ENCODE results near the gene DNAJB12.
"Not testable (repeated sequence)": the region's sequence is repeated elsewhere in the genome, so short reads cannot be mapped to it uniquely, and the experiment has no call there.

The DNAJB12 gene

GRCh38 chr10:72354356-72355213 lies at the start of gene DNAJB12:
Gene DNAJB12 (minus strand): TSS chr10:72354919. CDS start chr10:72354897, 22 bp downstream.
- peak; percentile 41 for DNase-seq

- DNase-seq, result not testable (repeated sequence)
Measured at GRCh38 chr10:72395581-72395980, 40.9 kb upstream of the DNAJB12 start.

- DNase-seq, result no peak
Measured at GRCh38 chr10:72392571-72392970, 37.9 kb upstream of the DNAJB12 start.

GRCh38 chr10:72390764-72391163 lies 36.0 kb upstream of the DNAJB12 start:
- no peak for DNase-seq

- no peak for DNase-seq
Measured at GRCh38 chr10:72389716-72390115, 35.0 kb upstream of the DNAJB12 start.

- DNase-seq, result no peak
Measured at GRCh38 chr10:72389014-72389413, 34.3 kb upstream of the DNAJB12 start.

- DNase-seq, result no peak
Measured at GRCh38 chr10:72388062-72388461, 33.3 kb upstream of the DNAJB12 start.

DNA sequence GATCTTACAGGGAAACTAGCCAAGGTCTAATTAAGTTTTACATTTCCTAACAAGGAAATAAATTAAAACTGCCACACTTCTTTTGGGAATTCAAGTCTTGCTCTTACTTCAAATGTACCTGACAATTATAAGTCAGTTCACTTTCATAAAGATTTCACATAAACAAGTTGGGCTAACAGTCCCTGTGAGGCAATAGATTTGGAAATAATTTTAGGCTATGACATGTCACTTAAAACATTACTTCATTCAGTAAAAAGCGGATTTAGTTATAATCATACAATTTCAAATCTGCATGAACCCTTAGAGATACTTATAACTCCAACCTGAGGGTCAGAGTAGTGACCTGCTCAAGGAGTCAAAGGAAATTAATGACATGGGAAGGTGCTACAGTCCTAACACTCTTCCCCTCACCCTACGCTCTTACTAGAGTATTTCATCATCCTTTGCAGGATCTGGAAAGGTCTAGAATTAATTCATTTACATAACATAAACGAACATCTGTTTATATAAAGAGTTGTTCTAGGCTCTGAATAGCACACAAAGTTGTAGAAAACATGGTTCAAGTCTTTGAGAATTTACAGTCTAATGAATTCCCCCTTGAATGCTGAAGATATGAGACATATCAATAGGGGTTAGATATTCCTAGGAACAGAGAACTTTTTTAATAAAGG lies 32.3 kb upstream of the DNAJB12 start:
- DNase-seq, result no peak

DNA sequence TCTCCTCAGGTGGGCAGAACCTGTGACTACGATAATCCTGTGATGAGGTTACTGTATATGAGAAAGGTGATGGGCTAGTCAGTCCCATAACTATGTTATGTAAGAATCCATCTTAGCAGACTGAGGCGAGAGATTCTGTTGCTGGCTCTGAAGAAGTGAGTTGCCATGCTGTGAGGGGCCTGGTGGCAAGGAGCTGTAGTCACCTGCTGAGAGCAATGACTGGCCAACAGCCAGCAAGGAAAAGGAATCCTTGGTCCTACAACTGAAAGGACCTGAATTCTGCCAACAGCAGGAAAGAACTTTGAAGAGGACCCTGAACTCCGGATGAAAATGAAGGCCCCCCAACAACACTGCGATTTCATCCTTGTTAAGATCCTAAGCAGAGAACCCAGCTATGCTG lies 31.0 kb upstream of the DNAJB12 start:
- no peak for DNase-seq

GRCh38 chr10:72384982-72385381 lies 30.3 kb upstream of the DNAJB12 start:
- not testable (repeated sequence) for DNase-seq

DNA sequence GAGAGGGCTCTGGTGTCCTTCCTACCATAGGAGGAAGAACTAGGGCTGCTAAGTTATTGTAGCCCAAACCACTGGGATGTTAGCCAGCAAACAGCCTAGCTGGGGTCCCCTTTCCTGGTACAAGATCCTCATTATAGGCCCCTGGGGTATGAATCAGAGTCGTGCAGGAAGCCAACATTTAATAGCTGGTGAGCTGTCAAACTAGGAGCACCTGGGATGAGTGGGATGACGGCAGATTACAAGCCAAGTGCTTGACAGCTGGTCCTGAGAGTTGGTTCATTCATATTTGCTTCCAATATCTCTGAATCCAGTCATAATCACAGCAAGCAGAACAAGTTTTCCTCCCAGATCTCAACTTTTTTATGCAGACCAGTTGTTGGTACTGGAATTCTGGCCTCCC lies 25.1 kb upstream of the DNAJB12 start:
- DNase-seq, result no peak

DNA sequence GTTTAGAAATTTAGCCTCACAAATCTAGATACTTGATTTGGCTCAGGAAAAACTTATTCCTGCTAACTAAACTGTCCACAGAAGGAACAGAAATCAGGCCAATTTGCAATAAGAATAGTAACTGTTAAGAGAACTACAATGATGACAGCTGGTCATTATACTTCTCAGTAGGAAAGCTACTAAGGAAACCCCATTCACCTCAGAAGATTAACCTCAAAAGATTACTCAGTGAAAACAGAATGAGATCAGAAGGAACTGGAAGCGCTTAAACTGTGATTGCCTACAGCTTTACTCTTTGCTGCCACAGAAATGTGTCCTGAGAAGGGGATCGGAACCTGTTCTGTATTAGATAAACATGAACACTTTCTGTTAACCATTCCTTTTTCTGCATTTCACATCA lies 24.3 kb upstream of the DNAJB12 start:
- DNase-seq, result no peak

DNA sequence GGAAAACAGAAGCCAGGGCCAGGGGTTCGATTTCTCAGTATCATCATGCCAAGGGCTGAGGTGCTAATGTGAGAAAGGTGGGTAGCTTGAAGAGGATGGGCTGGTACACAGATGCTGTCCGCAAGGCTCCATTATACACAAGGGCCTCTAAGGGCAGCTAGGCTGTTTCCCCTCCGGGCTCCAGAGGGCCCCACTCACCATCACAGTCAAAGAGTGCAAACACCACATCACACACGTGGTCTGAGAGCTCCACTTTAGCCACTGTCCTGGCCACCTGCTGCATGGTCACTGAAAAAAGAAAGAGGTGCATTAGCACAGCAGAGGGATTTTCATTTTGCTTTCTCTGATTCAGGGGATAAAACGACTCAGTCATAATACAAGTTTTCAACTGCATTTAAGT lies 20.9 kb upstream of the DNAJB12 start:
- no peak for DNase-seq

DNA sequence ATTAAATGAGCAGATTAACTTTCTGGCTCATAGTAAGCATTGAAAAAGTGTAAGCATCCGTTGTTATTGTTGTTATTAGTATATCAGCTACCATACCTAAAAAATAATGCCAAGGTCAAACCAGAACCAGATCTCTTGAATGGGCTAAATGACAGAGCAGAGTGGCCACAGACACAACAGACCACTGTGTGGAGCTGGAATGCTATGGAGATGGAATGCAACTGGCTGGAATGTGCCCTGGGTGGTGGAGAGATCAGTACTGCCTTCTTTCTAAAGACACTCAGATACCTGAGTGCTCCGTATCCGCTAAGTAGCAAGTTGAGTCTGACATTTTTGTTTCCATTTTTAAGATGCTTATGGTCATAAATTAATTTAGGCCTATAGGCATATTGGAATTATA lies 20.5 kb upstream of the DNAJB12 start:
- no peak for DNase-seq

DNA sequence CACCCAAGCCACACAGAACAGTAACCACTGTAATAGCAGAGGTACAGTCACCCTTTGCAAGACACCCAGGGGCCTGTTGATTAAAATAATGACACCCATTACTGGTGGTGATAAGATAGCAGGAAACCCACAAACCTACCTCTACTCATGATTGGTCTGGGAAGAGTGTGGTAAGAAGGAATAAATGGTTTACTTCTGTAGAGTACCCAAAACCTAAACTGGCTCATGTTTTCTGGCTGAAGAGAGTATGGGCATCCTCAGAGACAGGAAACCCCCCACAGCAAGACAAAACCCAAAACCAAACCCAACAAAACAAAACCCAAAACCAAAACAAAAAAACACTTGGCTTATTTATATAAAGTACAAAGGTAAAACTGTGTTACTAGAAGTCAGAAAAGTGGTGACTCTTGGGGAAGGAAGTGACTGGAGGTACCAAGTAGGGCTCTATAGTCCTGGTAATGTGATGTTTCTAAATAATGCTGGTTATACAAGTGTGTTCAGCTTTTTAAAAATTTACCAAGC lies 15.5 kb upstream of the DNAJB12 start:
- DNase-seq, result no peak

DNA sequence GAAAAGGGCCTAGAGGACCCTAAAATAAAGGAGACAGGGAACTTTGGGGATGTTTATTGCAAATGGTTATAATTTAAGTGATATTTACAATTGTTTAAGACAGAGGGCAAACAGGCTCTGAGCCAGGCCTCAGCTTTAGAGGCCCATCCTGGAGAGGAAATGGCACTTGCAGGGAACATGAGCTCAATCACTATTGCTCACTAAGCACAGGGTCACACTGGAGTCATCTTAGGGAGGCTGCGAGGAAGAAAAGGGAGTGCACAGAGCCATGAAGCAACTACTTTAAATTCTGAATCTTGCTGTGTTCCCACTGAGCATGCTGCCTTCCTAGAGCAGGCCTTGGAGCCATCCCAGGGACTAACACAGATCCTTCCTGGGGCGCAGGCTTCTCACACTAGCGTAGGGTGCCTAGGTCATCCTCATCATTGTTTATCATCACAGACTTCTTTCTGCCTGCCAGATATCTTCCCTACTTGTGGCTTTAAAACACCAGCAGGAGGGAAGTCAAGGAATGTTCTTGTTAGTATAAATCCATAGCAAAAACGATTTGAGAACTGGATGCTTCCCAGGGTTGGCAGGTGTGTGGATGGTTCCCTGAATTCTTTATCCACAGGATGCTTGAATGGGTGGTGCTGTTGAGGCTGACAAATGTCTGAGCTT lies 12.7 kb upstream of the DNAJB12 start:
- DNase-seq, result no peak

DNA sequence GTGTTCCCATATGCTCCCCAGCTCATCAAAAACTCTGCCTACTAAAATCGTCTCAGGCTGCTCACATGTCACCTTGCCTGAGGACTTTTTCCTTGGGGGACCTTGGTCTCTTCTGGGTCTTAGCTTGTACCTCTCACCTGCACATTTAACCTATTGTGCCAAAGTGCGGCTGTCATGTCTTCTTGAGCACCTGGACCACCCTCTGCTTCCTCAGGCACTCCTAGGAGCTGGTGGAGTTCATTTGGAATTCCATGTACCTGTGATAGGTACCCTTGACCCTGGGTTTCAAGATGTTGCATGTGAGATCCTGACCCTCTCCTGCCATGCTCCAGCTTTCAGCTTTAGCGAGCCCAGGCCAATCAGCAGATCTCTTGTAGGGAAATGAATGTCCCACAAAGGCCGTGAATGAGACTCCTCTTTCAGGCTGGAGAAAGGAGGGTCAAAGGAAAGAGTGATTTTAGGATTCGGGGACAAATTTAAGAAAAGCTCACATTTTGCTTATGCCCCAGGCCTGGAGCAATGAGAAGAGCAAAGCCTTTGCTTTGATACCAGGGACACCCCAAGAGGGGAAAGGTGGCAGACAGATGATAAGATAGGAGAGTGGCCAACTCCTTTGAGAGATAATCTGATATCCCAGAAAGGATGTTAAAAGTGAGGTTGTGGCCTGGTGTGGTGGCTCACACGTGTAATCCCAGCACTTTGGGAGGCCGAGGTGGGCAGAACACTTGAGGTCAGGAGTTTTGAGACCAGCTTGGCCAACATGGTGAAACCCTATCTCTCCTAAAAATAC lies 10.6 kb upstream of the DNAJB12 start:
- DNase-seq, result no peak

DNA sequence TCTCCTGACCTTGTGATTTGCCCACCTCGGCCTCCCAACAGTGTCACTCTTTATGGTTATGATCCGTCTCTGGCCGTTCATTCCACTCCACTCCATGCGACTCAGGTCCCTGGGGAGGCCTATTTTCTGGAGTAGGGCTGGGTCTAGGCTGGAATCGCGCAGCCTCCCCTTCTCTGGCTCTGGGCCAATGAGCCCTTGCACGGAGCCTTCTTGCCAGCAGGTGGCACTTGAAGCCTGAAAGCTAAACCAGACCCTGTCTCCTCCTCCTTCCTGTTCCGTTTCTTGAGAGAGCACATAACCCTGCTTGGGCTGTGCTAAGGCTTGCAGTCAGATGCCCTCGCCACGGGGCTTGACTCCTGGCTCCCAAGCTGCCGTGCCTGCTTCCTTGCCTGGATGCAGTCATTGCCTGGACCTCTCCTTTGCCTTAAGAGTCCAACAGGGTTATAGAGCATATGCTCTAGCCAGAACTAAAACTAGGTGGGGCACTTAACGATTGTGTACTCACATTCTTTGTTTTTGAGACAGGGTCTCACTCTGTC lies 9.6 kb upstream of the DNAJB12 start:
- DNase-seq, result peak; percentile 60

DNA sequence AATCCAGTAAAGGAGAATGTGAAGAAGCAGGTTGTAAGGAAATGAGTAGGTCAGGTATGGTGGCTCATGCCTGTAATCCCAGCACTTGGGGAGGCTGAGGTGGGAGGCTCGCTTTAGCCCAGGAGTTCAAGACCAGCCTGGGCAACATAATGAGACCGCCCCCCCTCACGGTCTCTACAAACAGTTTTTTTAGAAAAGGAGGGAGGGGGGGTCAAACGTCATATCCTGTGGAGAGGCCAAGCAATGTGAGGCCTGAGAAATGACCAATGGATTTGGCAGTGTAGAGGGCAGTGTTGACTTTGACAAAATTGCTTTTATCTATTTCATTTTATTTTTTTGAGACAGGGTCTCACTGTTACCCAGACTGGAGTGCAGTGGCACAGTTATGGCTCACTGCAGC lies 2.3 kb upstream of the DNAJB12 start:
- DNase-seq, result no peak

- no peak for DNase-seq
Measured at GRCh38 chr10:72356115-72356514, 1.4 kb upstream of the DNAJB12 start.

GRCh38 chr10:72355214-72355555 lies 466 bp upstream of the DNAJB12 start:
- no peak for DNase-seq

- DNase-seq, result no peak
Measured at GRCh38 chr10:72353965-72354355, 759 bp downstream of the DNAJB12 start.

Data from NCI-H2029 treated with DMSO at 0.1 percent for 48 hours (cell line).